HEK293 (cell line): ENCODE measurements around the gene DHPS.

ENCODE experiments used
- FEZF1 ChIP-seq: fragments of 450-650 bp; formaldehyde crosslinking; IDR thresholded peaks from 2 replicates; pipeline ENCODE4 v1.5.1; 2016; ENCODE audit warnings: missing biosample characterization, missing genetic modification characterization
- OVOL3 ChIP-seq: fragments of 450-650 bp; formaldehyde crosslinking; IDR thresholded peaks from 2 replicates; pipeline ENCODE4 v1.5.1; 2016; ENCODE audit warnings: missing biosample characterization, missing genetic modification characterization
- SALL2 ChIP-seq: fragments of 450-650 bp; formaldehyde crosslinking; IDR thresholded peaks from 2 replicates; pipeline ENCODE4 v1.5.0; 2017; ENCODE audit warnings: missing biosample characterization, mild to moderate bottlenecking, missing genetic modification characterization, borderline replicate concordance
- SP3 ChIP-seq: fragments of 450-650 bp; formaldehyde crosslinking; IDR thresholded peaks from 2 replicates; pipeline ENCODE4 v1.5.1; 2016; ENCODE audit warnings: missing biosample characterization, missing genetic modification characterization
- ZFP37 ChIP-seq: fragments of 450-650 bp; formaldehyde crosslinking; IDR thresholded peaks from 2 replicates; pipeline ENCODE4 v1.5.1; 2016; ENCODE audit warnings: missing biosample characterization, missing genetic modification characterization
- ZFP69B ChIP-seq: fragments of 450-650 bp; formaldehyde crosslinking; IDR thresholded peaks from 2 replicates; pipeline ENCODE4 v1.5.1; 2016; ENCODE audit warnings: missing biosample characterization, missing genetic modification characterization
- ZIC2 ChIP-seq: fragments of 450-650 bp; formaldehyde crosslinking; IDR thresholded peaks from 2 replicates; pipeline ENCODE4 v1.5.1; 2016; ENCODE audit warnings: missing biosample characterization, missing genetic modification characterization
- ZNF10 ChIP-seq: fragments of 450-650 bp; formaldehyde crosslinking; IDR thresholded peaks from 2 replicates; pipeline ENCODE4 v1.5.1; 2017; ENCODE audit warnings: missing biosample characterization, missing genetic modification characterization
- ZNF16 ChIP-seq: fragments of 450-650 bp; formaldehyde crosslinking; IDR thresholded peaks from 2 replicates; pipeline ENCODE4 v1.5.1; 2016; ENCODE audit warnings: low read depth, missing biosample characterization, missing genetic modification characterization
- ZNF174 ChIP-seq: fragments of 450-650 bp; formaldehyde crosslinking; IDR thresholded peaks from 2 replicates; pipeline ENCODE4 v1.5.0; 2017; ENCODE audit warnings: missing biosample characterization, mild to moderate bottlenecking, missing genetic modification characterization
- ZNF175 ChIP-seq: fragments of 450-650 bp; formaldehyde crosslinking; IDR thresholded peaks from 2 replicates; pipeline ENCODE4 v1.5.1; 2016; ENCODE audit warnings: missing biosample characterization, missing genetic modification characterization
- ZNF2 ChIP-seq: fragments of 450-650 bp; formaldehyde crosslinking; IDR thresholded peaks from 2 replicates; pipeline ENCODE4 v1.5.1; 2016; ENCODE audit warnings: missing biosample characterization, missing genetic modification characterization
- ZNF311 ChIP-seq: fragments of 450-650 bp; formaldehyde crosslinking; IDR thresholded peaks from 2 replicates; pipeline ENCODE4 v1.5.1; 2017; ENCODE audit warnings: missing biosample characterization, missing genetic modification characterization, borderline replicate concordance
- ZNF416 ChIP-seq: fragments of 450-650 bp; formaldehyde crosslinking; IDR thresholded peaks from 2 replicates; pipeline ENCODE4 v1.5.1; 2016; ENCODE audit warnings: missing biosample characterization, missing genetic modification characterization
- ZNF423 ChIP-seq: fragments of 450-650 bp; formaldehyde crosslinking; IDR thresholded peaks from 2 replicates; pipeline ENCODE4 v1.5.1; 2016; ENCODE audit warnings: missing biosample characterization, missing genetic modification characterization
- ZNF548 ChIP-seq: fragments of 450-650 bp; formaldehyde crosslinking; IDR thresholded peaks from 2 replicates; pipeline ENCODE4 v1.5.1; 2016; ENCODE audit warnings: missing biosample characterization, missing genetic modification characterization
- ZNF549 ChIP-seq: fragments of 450-650 bp; IDR thresholded peaks from 2 replicates; pipeline ENCODE4 v1.5.1; 2018; ENCODE audit warnings: missing biosample characterization, missing genetic modification characterization, mild to moderate bottlenecking, inconsistent platforms, moderate library complexity
- ZNF600 ChIP-seq: fragments of 450-650 bp; formaldehyde crosslinking; IDR thresholded peaks from 2 replicates; pipeline ENCODE4 v1.5.1; 2016; ENCODE audit warnings: missing biosample characterization, missing genetic modification characterization
- ZNF610 ChIP-seq: fragments of 450-650 bp; formaldehyde crosslinking; IDR thresholded peaks from 2 replicates; pipeline ENCODE4 v1.5.1; 2016; ENCODE audit warnings: missing biosample characterization, missing genetic modification characterization, borderline replicate concordance
- ZNF621 ChIP-seq: fragments of 450-650 bp; formaldehyde crosslinking; IDR thresholded peaks from 2 replicates; pipeline ENCODE4 v1.5.1; 2017; ENCODE audit warnings: missing biosample characterization, missing genetic modification characterization
- ZNF707 ChIP-seq: fragments of 450-650 bp; formaldehyde crosslinking; IDR thresholded peaks from 2 replicates; pipeline ENCODE4 v1.5.1; 2016; ENCODE audit warnings: missing biosample characterization, missing genetic modification characterization
- ZNF837 ChIP-seq: fragments of 450-650 bp; formaldehyde crosslinking; IDR thresholded peaks from 2 replicates; pipeline ENCODE4 v1.5.1; 2016; ENCODE audit warnings: missing biosample characterization, missing genetic modification characterization
- ZXDB ChIP-seq: fragments of 450-650 bp; formaldehyde crosslinking; IDR thresholded peaks from 2 replicates; pipeline ENCODE4 v1.5.1; 2016; ENCODE audit warnings: missing biosample characterization, missing genetic modification characterization
- TF ChIP-seq, protein P1 (sequence below): fragments of 450-650 bp; IDR thresholded peaks from 2 replicates; pipeline ENCODE4 v1.5.1; 2018; ENCODE audit warnings: missing biosample characterization, missing genetic modification characterization
- TF ChIP-seq, protein P2 (sequence below): fragments of 450-650 bp; formaldehyde crosslinking; IDR thresholded peaks from 2 replicates; pipeline ENCODE4 v1.5.1; 2016; ENCODE audit warnings: missing biosample characterization, missing genetic modification characterization
- TF ChIP-seq, protein P3 (sequence below): fragments of 450-650 bp; formaldehyde crosslinking; conservative IDR thresholded peaks from 2 replicates; pipeline ENCODE4 v1.5.1; 2016; ENCODE audit warnings: low read depth, missing biosample characterization, missing genetic modification characterization
- TF ChIP-seq, protein P4 (sequence below): fragments of 450-650 bp; formaldehyde crosslinking; IDR thresholded peaks from 2 replicates; pipeline ENCODE4 v1.5.1; 2016; ENCODE audit warnings: missing biosample characterization, missing genetic modification characterization, low read depth

Gene DHPS

DNA sequence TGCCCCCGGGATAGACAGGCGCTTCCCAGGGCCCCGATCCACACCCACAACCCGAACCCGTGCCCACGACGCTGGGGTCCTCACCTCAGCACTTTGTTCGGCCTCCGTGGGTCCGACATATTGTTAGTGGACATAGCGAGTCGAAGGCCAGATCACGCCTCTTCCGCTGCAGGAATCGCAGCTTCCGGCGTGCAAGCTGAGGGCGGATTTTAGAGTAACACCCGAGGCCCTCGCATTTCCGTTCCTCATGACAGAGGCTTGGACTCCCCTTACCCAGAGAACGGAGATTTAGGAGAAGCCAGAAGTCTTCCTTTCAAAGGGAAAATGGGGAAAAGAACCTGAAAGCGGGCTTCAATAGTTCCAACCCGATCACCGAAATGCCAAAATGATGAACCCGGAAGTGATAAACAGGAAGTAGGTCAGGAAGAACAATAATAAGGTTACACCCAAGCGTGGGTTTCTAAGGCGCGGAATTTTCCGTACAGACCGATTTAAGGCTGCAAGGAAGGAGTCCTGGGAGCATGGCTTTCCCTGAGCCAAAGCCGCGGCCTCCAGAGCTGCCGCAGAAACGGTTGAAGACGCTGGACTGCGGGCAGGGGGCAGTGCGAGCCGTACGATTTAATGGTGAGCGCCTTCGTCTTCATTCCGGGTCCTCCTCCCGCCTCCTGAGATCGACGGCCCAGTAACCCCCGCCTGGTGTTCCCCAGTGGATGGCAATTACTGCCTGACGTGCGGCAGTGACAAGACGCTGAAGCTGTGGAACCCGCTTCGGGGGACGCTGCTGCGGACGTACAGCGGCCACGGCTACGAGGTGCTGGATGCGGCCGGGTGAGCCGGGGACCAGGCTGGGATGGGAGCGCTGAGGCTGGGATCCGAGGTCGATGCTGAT, 12.2 kb downstream of the DHPS start (continued):
- no peak for TF ChIP-seq ZNF175 (tag by site-specific recombination)
- no peak for TF ChIP-seq ZNF174 (tag by site-specific recombination)
- TF ChIP-seq ZFP37 = peak; percentile 69; the same call in 1 of the 2 replicates
- no peak for TF ChIP-seq ZNF621 (tag by site-specific recombination)
- TF ChIP-seq SP3 = peak; percentile 82
- TF ChIP-seq ZNF610 (tag by site-specific recombination) = peak; percentile 79; the same call in 1 of the 2 replicates
- no peak for TF ChIP-seq ZNF311
- 0 out of 2 replicates have a peak, but pooled peaks have one; percentile 2 for TF ChIP-seq ZNF837 (tag by site-specific recombination)
- TF ChIP-seq, protein P1, sequence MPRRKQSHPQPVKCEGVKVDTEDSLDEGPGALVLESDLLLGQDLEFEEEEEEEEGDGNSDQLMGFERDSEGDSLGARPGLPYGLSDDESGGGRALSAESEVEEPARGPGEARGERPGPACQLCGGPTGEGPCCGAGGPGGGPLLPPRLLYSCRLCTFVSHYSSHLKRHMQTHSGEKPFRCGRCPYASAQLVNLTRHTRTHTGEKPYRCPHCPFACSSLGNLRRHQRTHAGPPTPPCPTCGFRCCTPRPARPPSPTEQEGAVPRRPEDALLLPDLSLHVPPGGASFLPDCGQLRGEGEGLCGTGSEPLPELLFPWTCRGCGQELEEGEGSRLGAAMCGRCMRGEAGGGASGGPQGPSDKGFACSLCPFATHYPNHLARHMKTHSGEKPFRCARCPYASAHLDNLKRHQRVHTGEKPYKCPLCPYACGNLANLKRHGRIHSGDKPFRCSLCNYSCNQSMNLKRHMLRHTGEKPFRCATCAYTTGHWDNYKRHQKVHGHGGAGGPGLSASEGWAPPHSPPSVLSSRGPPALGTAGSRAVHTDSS (tag by site-specific recombination) = peak; percentile 53
- TF ChIP-seq, protein P2, sequence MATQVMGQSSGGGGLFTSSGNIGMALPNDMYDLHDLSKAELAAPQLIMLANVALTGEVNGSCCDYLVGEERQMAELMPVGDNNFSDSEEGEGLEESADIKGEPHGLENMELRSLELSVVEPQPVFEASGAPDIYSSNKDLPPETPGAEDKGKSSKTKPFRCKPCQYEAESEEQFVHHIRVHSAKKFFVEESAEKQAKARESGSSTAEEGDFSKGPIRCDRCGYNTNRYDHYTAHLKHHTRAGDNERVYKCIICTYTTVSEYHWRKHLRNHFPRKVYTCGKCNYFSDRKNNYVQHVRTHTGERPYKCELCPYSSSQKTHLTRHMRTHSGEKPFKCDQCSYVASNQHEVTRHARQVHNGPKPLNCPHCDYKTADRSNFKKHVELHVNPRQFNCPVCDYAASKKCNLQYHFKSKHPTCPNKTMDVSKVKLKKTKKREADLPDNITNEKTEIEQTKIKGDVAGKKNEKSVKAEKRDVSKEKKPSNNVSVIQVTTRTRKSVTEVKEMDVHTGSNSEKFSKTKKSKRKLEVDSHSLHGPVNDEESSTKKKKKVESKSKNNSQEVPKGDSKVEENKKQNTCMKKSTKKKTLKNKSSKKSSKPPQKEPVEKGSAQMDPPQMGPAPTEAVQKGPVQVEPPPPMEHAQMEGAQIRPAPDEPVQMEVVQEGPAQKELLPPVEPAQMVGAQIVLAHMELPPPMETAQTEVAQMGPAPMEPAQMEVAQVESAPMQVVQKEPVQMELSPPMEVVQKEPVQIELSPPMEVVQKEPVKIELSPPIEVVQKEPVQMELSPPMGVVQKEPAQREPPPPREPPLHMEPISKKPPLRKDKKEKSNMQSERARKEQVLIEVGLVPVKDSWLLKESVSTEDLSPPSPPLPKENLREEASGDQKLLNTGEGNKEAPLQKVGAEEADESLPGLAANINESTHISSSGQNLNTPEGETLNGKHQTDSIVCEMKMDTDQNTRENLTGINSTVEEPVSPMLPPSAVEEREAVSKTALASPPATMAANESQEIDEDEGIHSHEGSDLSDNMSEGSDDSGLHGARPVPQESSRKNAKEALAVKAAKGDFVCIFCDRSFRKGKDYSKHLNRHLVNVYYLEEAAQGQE (tag by site-specific recombination) = peak; percentile 56; the same call in 1 of the 2 replicates
- TF ChIP-seq, protein P3, sequence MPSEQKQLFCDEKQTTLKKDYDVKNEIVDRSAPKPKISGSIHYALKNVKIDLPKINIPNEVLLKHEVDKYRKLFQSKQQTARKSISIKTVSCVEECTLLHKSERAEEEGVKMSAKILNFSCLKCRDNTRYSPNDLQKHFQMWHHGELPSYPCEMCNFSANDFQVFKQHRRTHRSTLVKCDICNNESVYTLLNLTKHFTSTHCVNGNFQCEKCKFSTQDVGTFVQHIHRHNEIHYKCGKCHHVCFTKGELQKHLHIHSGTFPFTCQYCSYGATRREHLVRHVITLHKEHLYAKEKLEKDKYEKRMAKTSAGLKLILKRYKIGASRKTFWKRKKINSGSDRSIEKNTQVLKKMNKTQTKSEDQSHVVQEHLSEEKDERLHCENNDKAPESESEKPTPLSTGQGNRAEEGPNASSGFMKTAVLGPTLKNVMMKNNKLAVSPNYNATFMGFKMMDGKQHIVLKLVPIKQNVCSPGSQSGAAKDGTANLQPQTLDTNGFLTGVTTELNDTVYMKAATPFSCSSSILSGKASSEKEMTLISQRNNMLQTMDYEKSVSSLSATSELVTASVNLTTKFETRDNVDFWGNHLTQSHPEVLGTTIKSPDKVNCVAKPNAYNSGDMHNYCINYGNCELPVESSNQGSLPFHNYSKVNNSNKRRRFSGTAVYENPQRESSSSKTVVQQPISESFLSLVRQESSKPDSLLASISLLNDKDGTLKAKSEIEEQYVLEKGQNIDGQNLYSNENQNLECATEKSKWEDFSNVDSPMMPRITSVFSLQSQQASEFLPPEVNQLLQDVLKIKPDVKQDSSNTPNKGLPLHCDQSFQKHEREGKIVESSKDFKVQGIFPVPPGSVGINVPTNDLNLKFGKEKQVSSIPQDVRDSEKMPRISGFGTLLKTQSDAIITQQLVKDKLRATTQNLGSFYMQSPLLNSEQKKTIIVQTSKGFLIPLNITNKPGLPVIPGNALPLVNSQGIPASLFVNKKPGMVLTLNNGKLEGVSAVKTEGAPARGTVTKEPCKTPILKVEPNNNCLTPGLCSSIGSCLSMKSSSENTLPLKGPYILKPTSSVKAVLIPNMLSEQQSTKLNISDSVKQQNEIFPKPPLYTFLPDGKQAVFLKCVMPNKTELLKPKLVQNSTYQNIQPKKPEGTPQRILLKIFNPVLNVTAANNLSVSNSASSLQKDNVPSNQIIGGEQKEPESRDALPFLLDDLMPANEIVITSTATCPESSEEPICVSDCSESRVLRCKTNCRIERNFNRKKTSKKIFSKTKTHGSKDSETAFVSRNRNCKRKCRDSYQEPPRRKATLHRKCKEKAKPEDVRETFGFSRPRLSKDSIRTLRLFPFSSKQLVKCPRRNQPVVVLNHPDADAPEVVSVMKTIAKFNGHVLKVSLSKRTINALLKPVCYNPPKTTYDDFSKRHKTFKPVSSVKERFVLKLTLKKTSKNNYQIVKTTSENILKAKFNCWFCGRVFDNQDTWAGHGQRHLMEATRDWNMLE = peak; percentile 99
- peak; percentile 10; the same call in 1 of the 2 replicates for TF ChIP-seq ZNF10
- TF ChIP-seq ZFP69B (tag by site-specific recombination) = peak; percentile 91
- no peak for TF ChIP-seq ZNF16
- TF ChIP-seq ZNF549 = no peak
- peak; percentile 22; the same call in 1 of the 2 replicates for TF ChIP-seq ZNF600 (tag by site-specific recombination)
- no peak for TF ChIP-seq ZIC2 (tag by site-specific recombination)
- peak; percentile 28; the same call in 1 of the 2 replicates for TF ChIP-seq FEZF1 (tag by site-specific recombination)
- peak; percentile 96 for TF ChIP-seq ZXDB
- TF ChIP-seq, protein P4, sequence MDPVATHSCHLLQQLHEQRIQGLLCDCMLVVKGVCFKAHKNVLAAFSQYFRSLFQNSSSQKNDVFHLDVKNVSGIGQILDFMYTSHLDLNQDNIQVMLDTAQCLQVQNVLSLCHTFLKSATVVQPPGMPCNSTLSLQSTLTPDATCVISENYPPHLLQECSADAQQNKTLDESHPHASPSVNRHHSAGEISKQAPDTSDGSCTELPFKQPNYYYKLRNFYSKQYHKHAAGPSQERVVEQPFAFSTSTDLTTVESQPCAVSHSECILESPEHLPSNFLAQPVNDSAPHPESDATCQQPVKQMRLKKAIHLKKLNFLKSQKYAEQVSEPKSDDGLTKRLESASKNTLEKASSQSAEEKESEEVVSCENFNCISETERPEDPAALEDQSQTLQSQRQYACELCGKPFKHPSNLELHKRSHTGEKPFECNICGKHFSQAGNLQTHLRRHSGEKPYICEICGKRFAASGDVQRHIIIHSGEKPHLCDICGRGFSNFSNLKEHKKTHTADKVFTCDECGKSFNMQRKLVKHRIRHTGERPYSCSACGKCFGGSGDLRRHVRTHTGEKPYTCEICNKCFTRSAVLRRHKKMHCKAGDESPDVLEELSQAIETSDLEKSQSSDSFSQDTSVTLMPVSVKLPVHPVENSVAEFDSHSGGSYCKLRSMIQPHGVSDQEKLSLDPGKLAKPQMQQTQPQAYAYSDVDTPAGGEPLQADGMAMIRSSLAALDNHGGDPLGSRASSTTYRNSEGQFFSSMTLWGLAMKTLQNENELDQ (tag by site-specific recombination) = no peak
- TF ChIP-seq ZNF423 (tag by site-specific recombination) = no peak
- no peak for TF ChIP-seq ZNF548
- TF ChIP-seq ZNF2 (tag by site-specific recombination) = peak; percentile 98
- TF ChIP-seq OVOL3 (tag by site-specific recombination) = peak; percentile 71; the same call in 1 of the 2 replicates
- TF ChIP-seq SALL2 (tag by site-specific recombination) = no peak
- TF ChIP-seq ZNF416 = no peak
- no peak for TF ChIP-seq ZNF707 (tag by site-specific recombination)
